ENCODE data around the gene CYBA.

Gene CYBA

GRCh38 chr16:88631384-88631783 lies 19.5 kb downstream of the CYBA start:
- H3K36me3 ChIP-seq: peaks cover 29 to 59% (median 51%) of the 10 kb centered on the region in 11 experiments
- peaks cover 0 to 62% (median 36%) of the 10 kb centered on the region in 11 experiments; a peak in 18 of 22 replicates for H4K20me1 ChIP-seq
- H3K9me3 ChIP-seq (replicated peaks in 1 of 11): no peaks in the 10 kb centered on the region
- peak overlapping the region; percentile 81 to 100 (median 96) for H3K4me2 ChIP-seq
- peak overlapping the region in 9 of 11 experiments; percentile 2 to 49 (median 34); a peak in 7 of 22 replicates for H3K9ac ChIP-seq
- no peak overlapping the region for H3K4me3 ChIP-seq
- H3K27ac ChIP-seq: peak overlapping the region in 3 of 11 experiments; percentile 3 to 37 (median 14); a peak in 2 of 22 replicates
- H3K27me3 ChIP-seq: peaks cover 0 to 16% (median 12%) of the 10 kb centered on the region in 11 experiments; a peak in 19 of 22 replicates
- H3K4me1 ChIP-seq: peaks cover 70 to 100% (median 99%) of the 10 kb centered on the region in 10 experiments
- TF ChIP-seq Cebpa-rat (IDR thresholded peaks at IDR 0.05): no peak

GRCh38 chr16:88630941-88631340 lies 19.9 kb downstream of the CYBA start:
- H3K9me3 ChIP-seq (replicated peaks in 1 of 11): no peaks in the 10 kb centered on the region
- peaks cover 0 to 57% (median 35%) of the 10 kb centered on the region in 11 experiments; a peak in 18 of 22 replicates for H4K20me1 ChIP-seq
- peaks cover 0 to 11% (median 7%) of the 10 kb centered on the region in 11 experiments; a peak in 19 of 22 replicates for H3K27me3 ChIP-seq
- H3K4me2 ChIP-seq: peak overlapping the region; percentile 81 to 100 (median 96)
- H3K27ac ChIP-seq: peak overlapping the region in 3 of 11 experiments; percentile 3 to 37 (median 14); a peak in 3 of 22 replicates
- no peak for TF ChIP-seq Cebpa-rat (IDR thresholded peaks at IDR 0.05)
- peak overlapping the region in 9 of 11 experiments; percentile 2 to 49 (median 34); a peak in 8 of 22 replicates for H3K9ac ChIP-seq
- peaks cover 65 to 100% (median 95%) of the 10 kb centered on the region in 10 experiments for H3K4me1 ChIP-seq
- no peak overlapping the region for H3K4me3 ChIP-seq
- peaks cover 34 to 64% (median 55%) of the 10 kb centered on the region in 11 experiments for H3K36me3 ChIP-seq

- peaks cover 0 to 6% (median 2%) of the 10 kb centered on the region in 11 experiments; a peak in 15 of 22 replicates for H3K27me3 ChIP-seq
- H4K20me1 ChIP-seq: peaks cover 0 to 56% (median 30%) of the 10 kb centered on the region in 11 experiments; a peak in 18 of 22 replicates
- no peak for TF ChIP-seq Cebpa-rat (IDR thresholded peaks at IDR 0.05)
- peak overlapping the region in 6 of 11 experiments; percentile 4 to 49 (median 30); a peak in 4 of 22 replicates for H3K9ac ChIP-seq
- no peak overlapping the region for H3K4me3 ChIP-seq
- peaks cover 39 to 69% (median 60%) of the 10 kb centered on the region in 11 experiments for H3K36me3 ChIP-seq
- peak overlapping the region in 10 of 11 experiments; percentile 1 to 100 (median 95); a peak in 16 of 22 replicates for H3K4me2 ChIP-seq
- H3K27ac ChIP-seq: peak overlapping the region in 4 of 11 experiments; percentile 14 to 97 (median 75); a peak in 7 of 22 replicates
- H3K4me1 ChIP-seq: peaks cover 60 to 100% (median 90%) of the 10 kb centered on the region in 10 experiments
- no peaks in the 10 kb centered on the region for H3K9me3 ChIP-seq (replicated peaks in 1 of 11)
Measured at GRCh38 chr16:88630433-88630832, 20.4 kb downstream of the CYBA start.

- Histone ChIP-seq H3K27ac (peak overlapping the region in 6 of 11 experiments; percentile 2 to 97 (median 46); a peak in 7 of 22 replicates), H3K36me3 (peaks cover 45 to 75% (median 66%) of the 10 kb centered on the region in 11 experiments), H3K4me3 (no peak overlapping the region), H4K20me1 (peaks cover 0 to 56% (median 30%) of the 10 kb centered on the region in 11 experiments; a peak in 18 of 22 replicates), H3K9me3 (replicated peaks in 1 of 11) (no peaks in the 10 kb centered on the region), H3K4me1 (peaks cover 54 to 100% (median 90%) of the 10 kb centered on the region in 10 experiments), H3K9ac (peak overlapping the region in 8 of 11 experiments; percentile 4 to 42 (median 20); a peak in 7 of 22 replicates), H3K27me3 (0 out of 22 replicates have a peak, but pooled peaks cover 0 to under 1% (median 0%) of the 10 kb centered on the region in 11 experiments), H3K4me2 (peak overlapping the region in 8 of 11 experiments; percentile 16 to 99 (median 90); a peak in 13 of 22 replicates)
- no peak for TF ChIP-seq Cebpa-rat (IDR thresholded peaks at IDR 0.05)
Measured at GRCh38 chr16:88629835-88630234, 21.0 kb downstream of the CYBA start.

- H3K4me3 ChIP-seq: peak overlapping the region in 3 of 10 experiments; percentile 2 to 38 (median 9); a peak in 5 of 20 replicates
- H3K9ac ChIP-seq: peak overlapping the region; percentile 60 to 83 (median 71); a peak in 21 of 22 replicates
- H3K36me3 ChIP-seq: peaks cover 58 to 88% (median 79%) of the 10 kb centered on the region in 11 experiments
- TF ChIP-seq Cebpa-rat (IDR thresholded peaks at IDR 0.05): no peak
- H4K20me1 ChIP-seq: peaks cover 0 to 64% (median 25%) of the 10 kb centered on the region in 11 experiments; a peak in 18 of 22 replicates
- H3K4me2 ChIP-seq: peak overlapping the region; percentile 75 to 99 (median 89)
- no peaks in the 10 kb centered on the region for H3K9me3 ChIP-seq (replicated peaks in 1 of 11)
- peak overlapping the region; percentile 59 to 97 (median 86); a peak in 21 of 22 replicates for H3K27ac ChIP-seq
- H3K4me1 ChIP-seq: peaks cover 53 to 99% (median 87%) of the 10 kb centered on the region in 10 experiments
- no peaks in the 10 kb centered on the region for H3K27me3 ChIP-seq
Measured at GRCh38 chr16:88628512-88628974, 22.3 kb downstream of the CYBA start.

- Histone ChIP-seq H3K9ac (peak overlapping the region; percentile 60 to 83 (median 71); a peak in 21 of 22 replicates), H3K4me3 (peak overlapping the region in 3 of 10 experiments; percentile 2 to 38 (median 9); a peak in 4 of 20 replicates), H3K27me3 (no peaks in the 10 kb centered on the region), H3K36me3 (peaks cover 65 to 95% (median 86%) of the 10 kb centered on the region in 11 experiments), H3K4me2 (peak overlapping the region; percentile 75 to 99 (median 89)), H3K9me3 (replicated peaks in 1 of 11) (no peaks in the 10 kb centered on the region), H3K4me1 (peaks cover 46 to 91% (median 80%) of the 10 kb centered on the region in 10 experiments), H3K27ac (peak overlapping the region; percentile 59 to 97 (median 86); a peak in 21 of 22 replicates), H4K20me1 (peaks cover 0 to 64% (median 17%) of the 10 kb centered on the region in 11 experiments; a peak in 16 of 22 replicates)
- no peak for TF ChIP-seq Cebpa-rat (IDR thresholded peaks at IDR 0.05)
Measured at GRCh38 chr16:88627531-88628411, 23.1 kb downstream of the CYBA start.

- peaks cover 68 to 97% (median 87%) of the 10 kb centered on the region in 11 experiments for H3K36me3 ChIP-seq
- TF ChIP-seq Cebpa-rat (IDR thresholded peaks at IDR 0.05): no peak
- peaks cover 0 to 64% (median 18%) of the 10 kb centered on the region in 11 experiments; a peak in 12 of 22 replicates for H4K20me1 ChIP-seq
- H3K27me3 ChIP-seq: no peaks in the 10 kb centered on the region
- no peaks in the 10 kb centered on the region for H3K9me3 ChIP-seq (replicated peaks in 1 of 11)
- peak overlapping the region in 4 of 11 experiments; percentile 14 to 83 (median 54); a peak in 2 of 22 replicates for H3K9ac ChIP-seq
- peaks cover 36 to 80% (median 68%) of the 10 kb centered on the region in 10 experiments for H3K4me1 ChIP-seq
- peak overlapping the region in 8 of 11 experiments; percentile 75 to 99 (median 89); a peak in 10 of 22 replicates for H3K4me2 ChIP-seq
- H3K27ac ChIP-seq: peak overlapping the region in 5 of 11 experiments; percentile 7 to 97 (median 92); a peak in 8 of 22 replicates
- H3K4me3 ChIP-seq: no peak overlapping the region
Measured at GRCh38 chr16:88626646-88627045, 24.2 kb downstream of the CYBA start.

Data from BLaER1 treated with 17β-estradiol and CSF1 and Interleukin-3, amounts not matched to agents 10 nM and 100 nM (cell line).